Fibroblast of lung (primary cell): ENCODE results near the gene GPR139. TPM values are rescaled to one million over a fixed set of nuclear protein-coding genes. Genes with fewer than 3 reads are reported as not detected.

Experiments used
- DNase-seq, 2 donors: peaks; one replicate each; pipeline versions ENCODE4 v3.0.0 to v3.0.0-alpha.2; 2010; ENCODE audit warnings: low read depth in 2 of 2
- H2AFZ ChIP-seq: 2 replicates; pipeline ENCODE4 v1.5.1; 2012; ENCODE audit warnings: low read length, control low read depth, inconsistent platforms
- H3K27ac ChIP-seq: 2 replicates; pipeline ENCODE4 v1.5.1; 2011; ENCODE audit warnings: low read length, control low read depth; ENCODE audit not compliant: insufficient read depth
- H3K27me3 ChIP-seq: 2 replicates; pipeline ENCODE4 v1.5.1; 2011; ENCODE audit warnings: mild to moderate bottlenecking, low read length; ENCODE audit not compliant: control insufficient read depth, insufficient read depth
- H3K36me3 ChIP-seq: 2 replicates; pipeline ENCODE4 v1.5.1; 2011; ENCODE audit warnings: low read length; ENCODE audit not compliant: control insufficient read depth, insufficient read depth
- H3K4me1 ChIP-seq: 2 replicates; pipeline ENCODE4 v1.5.1; 2011; ENCODE audit warnings: low read length; ENCODE audit not compliant: control insufficient read depth, insufficient read depth; ENCODE audit errors: extremely low read depth
- H3K4me2 ChIP-seq: 2 replicates; pipeline ENCODE4 v1.5.1; 2011; ENCODE audit warnings: low read length, control low read depth; ENCODE audit not compliant: insufficient read depth; ENCODE audit errors: extremely low read depth
- H3K4me3 ChIP-seq, 4 experiments: fragments of 200-600 bp in 1 of 4; sonication (generic) in 1 of 4; replicated peaks in 1 of 4; 2 replicates each; pipeline ENCODE4 v1.5.1; 2011 to 2016; ENCODE audit warnings: low read length in 4 of 4, low read depth in 3 of 4, mild to moderate bottlenecking in 3 of 4, control low read depth in 2 of 4, inconsistent platforms in 1 of 4, mixed read lengths in 1 of 4; ENCODE audit not compliant: insufficient read depth in 1 of 4; ENCODE audit errors: control extremely low read depth in 1 of 4
- H3K79me2 ChIP-seq: 2 replicates; pipeline ENCODE4 v1.5.1; 2012; ENCODE audit warnings: mild to moderate bottlenecking, low read length, inconsistent platforms; ENCODE audit not compliant: control insufficient read depth, insufficient read depth
- H3K9ac ChIP-seq: 2 replicates; pipeline ENCODE4 v1.5.1; 2011; ENCODE audit warnings: mild to moderate bottlenecking, low read length, control low read depth; ENCODE audit not compliant: insufficient read depth
- H3K9me3 ChIP-seq: 2 replicates; pipeline ENCODE4 v1.5.1; 2012; ENCODE audit warnings: low read depth, low read length; ENCODE audit not compliant: control insufficient read depth, insufficient read depth
- H4K20me1 ChIP-seq: 2 replicates; pipeline ENCODE4 v1.5.1; 2011; ENCODE audit warnings: low read length; ENCODE audit not compliant: control insufficient read depth, insufficient read depth; ENCODE audit errors: extremely low read depth
- CTCF ChIP-seq, 2 donors: IDR thresholded peaks in 1 of 2; conservative IDR thresholded peaks in 1 of 2; 1 replicate in 1 of 2; 2 replicates in 1 of 2; pipeline ENCODE4 v1.5.1; 2011 to 2012; ENCODE audit warnings: low read length in 2 of 2, control low read depth in 1 of 2, inconsistent platforms in 1 of 2, low read depth in 1 of 2, mild to moderate bottlenecking in 1 of 2
- EZH2 ChIP-seq: IDR thresholded peaks from 2 replicates; pipeline ENCODE4 v1.5.1; 2012; ENCODE audit warnings: low read length, control low read depth, mild to moderate bottlenecking; ENCODE audit errors: missing control alignments
- polyA plus RNA-seq, 2 donors: library from polyadenylated mRNA; depleted of rRNA in 1 of 2; stranded (reverse) in 1 of 2; unstranded in 1 of 2; fragments of >200 nt; gene quantifications; 2 replicates each; pipeline ENCODE4 v1.2.1, GENCODE V29; 2011 to 2012; ENCODE audit warnings: missing spikeins in 1 of 2
- total RNA-seq: library from RNA; depleted of rRNA; stranded (reverse); fragments of >200 nt; gene quantifications from 2 replicates; pipeline ENCODE4 v1.2.1, GENCODE V29; 2014

Gene GPR139
- total and polyA plus RNA-seq, 2 donors (not counting 1 experiment from before 2014, with no cell fraction given), result not detected

DNA sequence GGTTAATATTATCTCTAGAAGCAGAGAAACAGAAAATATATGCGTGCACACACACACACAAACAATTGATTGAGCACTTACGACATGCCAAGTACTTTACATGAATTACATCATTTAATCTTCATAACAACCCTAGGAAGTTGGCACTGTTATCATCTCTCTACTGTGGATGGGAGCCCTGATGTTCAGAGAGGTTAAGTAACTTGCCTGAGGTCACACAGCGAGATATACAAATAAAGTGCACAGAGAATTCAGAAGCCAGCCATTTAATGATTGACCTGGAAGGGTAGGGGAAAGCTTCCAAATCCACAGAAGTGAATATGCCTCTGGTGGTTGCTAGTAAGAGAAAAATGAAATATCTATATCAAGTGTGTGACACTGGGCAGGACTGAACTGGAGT is 37.5 kb upstream of the GPR139 start:
- TF ChIP-seq EZH2, result no peak
- TF ChIP-seq CTCF (conservative IDR thresholded peaks at IDR 0.05 in 1 of 2, IDR thresholded peaks at IDR 0.05 in 1 of 2; ENCODE audit: low read depth in 1 of 2, low read length in 2 of 2), result no peak
- Histone ChIP-seq H4K20me1 (no peaks in the 10 kb centered on the region), H3K4me3 (no peak overlapping the region), H3K9ac (no peak overlapping the region), H2AFZ (no peak overlapping the region), H3K79me2 (no peaks in the 10 kb centered on the region), H3K27ac (no peak overlapping the region), H3K4me1 (no peaks in the 10 kb centered on the region), H3K9me3 (no peaks in the 10 kb centered on the region), H3K36me3 (no peaks in the 10 kb centered on the region), H3K4me2 (no peak overlapping the region), H3K27me3 (no peaks in the 10 kb centered on the region)
- no peak for DNase-seq

DNA sequence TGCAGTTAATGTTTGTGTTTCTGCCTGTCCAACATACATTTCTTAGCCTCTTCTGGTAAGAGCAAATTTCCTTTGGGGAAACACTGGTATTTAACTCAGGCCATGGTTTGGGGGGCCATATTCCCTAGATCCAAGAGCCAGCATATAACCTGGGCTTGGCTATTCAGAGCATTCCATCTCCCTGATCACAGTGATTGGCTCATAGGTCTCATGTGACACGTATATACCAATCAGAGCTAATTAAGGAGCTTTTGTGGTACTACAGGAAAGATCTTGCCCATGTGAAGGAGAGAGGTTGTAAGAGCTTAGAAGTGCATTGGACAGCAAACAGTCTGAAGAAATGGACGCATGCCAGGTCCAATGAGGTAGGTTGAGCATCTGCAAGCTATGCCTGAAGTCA is 33.4 kb upstream of the GPR139 start:
- no peak for DNase-seq
- Histone ChIP-seq H3K4me1 (no peaks in the 10 kb centered on the region), H3K4me2 (no peak overlapping the region), H3K27me3 (no peaks in the 10 kb centered on the region), H3K9me3 (no peaks in the 10 kb centered on the region), H3K36me3 (no peaks in the 10 kb centered on the region), H3K27ac (no peak overlapping the region), H3K4me3 (no peak overlapping the region), H3K79me2 (no peaks in the 10 kb centered on the region), H2AFZ (no peak overlapping the region), H3K9ac (no peak overlapping the region), H4K20me1 (no peaks in the 10 kb centered on the region)
- no peak for TF ChIP-seq EZH2
- TF ChIP-seq CTCF (conservative IDR thresholded peaks at IDR 0.05 in 1 of 2, IDR thresholded peaks at IDR 0.05 in 1 of 2; ENCODE audit: low read depth in 1 of 2, low read length in 2 of 2), result no peak

DNA sequence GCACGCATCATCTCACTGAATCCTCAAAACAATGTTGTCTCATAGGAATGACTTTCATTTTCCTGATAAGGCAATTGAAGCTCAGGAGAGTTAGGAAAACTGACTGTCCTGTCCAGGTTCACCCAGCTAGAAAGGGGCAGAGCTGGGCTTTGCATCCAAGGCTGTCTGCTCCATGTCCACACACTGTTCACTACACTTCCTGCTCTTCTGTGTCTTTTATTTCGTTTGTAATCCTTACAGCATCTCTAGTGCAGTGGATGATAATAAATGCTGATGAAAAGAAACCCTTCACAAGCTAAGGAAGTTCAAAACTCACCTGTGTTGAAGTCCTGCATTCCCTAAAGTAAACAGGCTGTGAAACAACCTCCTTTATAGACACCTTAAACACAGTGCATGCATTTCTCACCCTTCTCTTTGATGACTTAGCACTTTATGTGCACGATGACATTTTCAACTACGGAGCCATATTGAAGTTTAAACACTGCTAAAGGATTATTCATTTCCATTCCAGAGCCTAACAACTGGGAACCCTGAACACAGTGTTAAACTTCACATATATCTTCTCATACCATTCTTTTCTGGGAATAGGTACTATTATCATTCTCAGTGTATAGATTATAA is 31.0 kb upstream of the GPR139 start:
- TF ChIP-seq EZH2, result no peak
- TF ChIP-seq CTCF (conservative IDR thresholded peaks at IDR 0.05 in 1 of 2, IDR thresholded peaks at IDR 0.05 in 1 of 2; ENCODE audit: low read depth in 1 of 2, low read length in 2 of 2), result no peak
- Histone ChIP-seq H3K27ac (no peak overlapping the region), H3K79me2 (no peaks in the 10 kb centered on the region)

More for the DNA sequence above, 31.0 kb upstream of the GPR139 start:
- H3K4me2 ChIP-seq, result no peak overlapping the region
- no peak overlapping the region for H2AFZ ChIP-seq
- H3K4me1 ChIP-seq, result no peaks in the 10 kb centered on the region
- no peaks in the 10 kb centered on the region for H3K27me3 ChIP-seq
- DNase-seq, result no peak
- no peak overlapping the region for H3K9ac ChIP-seq
- H3K9me3 ChIP-seq, result no peaks in the 10 kb centered on the region
- no peaks in the 10 kb centered on the region for H3K36me3 ChIP-seq
- H3K4me3 ChIP-seq, result no peak overlapping the region
- H4K20me1 ChIP-seq, result no peaks in the 10 kb centered on the region
